ENCODE measurements around the gene GFOD1.
"Not testable (repeated sequence)": the region's sequence is repeated elsewhere in the genome, so short reads cannot be mapped to it uniquely, and the experiment has no call there.

The GFOD1 gene

GRCh38 chr6:13463941-13464340 lies 23.5 kb downstream of the GFOD1 start:
- no peak for DNase-seq

GRCh38 chr6:13463328-13463717 lies 24.1 kb downstream of the GFOD1 start:
- DNase-seq = no peak

DNA sequence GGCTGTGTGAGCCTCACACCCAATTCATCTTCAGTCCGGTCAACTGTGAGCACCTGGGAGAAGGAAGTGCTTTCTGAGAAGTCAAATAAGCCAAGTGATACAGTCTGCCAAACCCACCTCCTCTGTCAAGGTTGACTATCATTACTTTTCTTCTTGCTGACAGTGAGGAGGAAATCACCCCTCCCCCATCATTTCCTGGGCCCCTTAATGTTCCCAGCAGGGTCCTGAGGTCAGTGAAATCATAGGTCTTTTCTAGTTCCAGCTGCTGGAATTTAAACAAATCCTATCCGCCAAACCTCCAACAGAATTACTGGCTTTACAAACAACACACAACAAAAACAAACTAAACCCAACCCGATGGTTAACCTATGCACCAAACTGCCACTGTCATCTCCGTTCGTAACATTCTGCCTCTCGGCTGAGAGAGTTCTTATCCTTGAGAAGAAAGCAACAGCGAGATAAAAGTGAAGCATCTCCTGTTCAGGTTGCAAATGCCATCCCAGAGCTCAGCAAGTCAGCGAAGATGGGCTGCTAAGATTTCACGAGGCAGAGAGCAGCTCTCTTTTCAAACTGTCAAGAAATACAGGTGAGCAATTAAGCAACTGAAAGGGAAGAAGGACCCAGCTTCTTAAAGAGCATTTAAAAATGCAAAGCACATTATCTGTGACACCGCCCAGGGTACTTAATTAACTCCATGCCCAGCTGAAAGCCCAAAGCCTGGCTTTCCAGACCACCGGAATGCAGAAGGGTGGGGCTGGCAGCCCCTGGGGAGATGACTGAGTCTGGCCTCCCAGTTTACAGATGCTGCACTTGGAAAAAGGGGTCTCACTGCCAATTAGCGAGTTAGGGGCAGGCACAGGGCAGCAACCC lies 24.7 kb downstream of the GFOD1 start:
- no peak for DNase-seq

- DNase-seq = no peak
Measured at GRCh38 chr6:13461805-13462204, 25.6 kb downstream of the GFOD1 start.

- no peak for DNase-seq
Measured at GRCh38 chr6:13461307-13461706, 26.1 kb downstream of the GFOD1 start.

GRCh38 chr6:13460289-13460688 lies 27.1 kb downstream of the GFOD1 start:
- DNase-seq = not testable (repeated sequence)

GRCh38 chr6:13457577-13457976 lies 29.8 kb downstream of the GFOD1 start:
- DNase-seq = peak in 1 of 2 experiments; percentile 56

DNA sequence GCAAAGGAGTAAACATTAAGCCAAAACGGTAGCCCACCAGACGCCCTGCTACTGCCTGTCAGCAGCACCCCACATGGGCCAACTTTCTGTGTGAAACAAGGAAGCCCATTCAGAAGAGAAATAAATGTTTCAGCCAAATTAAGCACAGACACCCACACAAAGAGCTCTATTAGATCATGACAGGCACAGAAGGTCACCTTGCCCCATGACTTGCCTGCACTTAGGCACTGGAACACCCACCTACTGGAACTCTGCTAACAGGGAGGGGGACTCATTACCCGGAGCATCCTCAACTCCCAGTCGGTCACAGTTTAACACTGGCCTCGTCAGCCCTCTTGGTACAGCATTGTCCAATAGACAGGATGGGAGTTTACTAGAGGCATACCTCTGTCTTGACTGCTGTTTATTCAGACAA lies 31.8 kb downstream of the GFOD1 start:
- DNase-seq = no peak

DNA sequence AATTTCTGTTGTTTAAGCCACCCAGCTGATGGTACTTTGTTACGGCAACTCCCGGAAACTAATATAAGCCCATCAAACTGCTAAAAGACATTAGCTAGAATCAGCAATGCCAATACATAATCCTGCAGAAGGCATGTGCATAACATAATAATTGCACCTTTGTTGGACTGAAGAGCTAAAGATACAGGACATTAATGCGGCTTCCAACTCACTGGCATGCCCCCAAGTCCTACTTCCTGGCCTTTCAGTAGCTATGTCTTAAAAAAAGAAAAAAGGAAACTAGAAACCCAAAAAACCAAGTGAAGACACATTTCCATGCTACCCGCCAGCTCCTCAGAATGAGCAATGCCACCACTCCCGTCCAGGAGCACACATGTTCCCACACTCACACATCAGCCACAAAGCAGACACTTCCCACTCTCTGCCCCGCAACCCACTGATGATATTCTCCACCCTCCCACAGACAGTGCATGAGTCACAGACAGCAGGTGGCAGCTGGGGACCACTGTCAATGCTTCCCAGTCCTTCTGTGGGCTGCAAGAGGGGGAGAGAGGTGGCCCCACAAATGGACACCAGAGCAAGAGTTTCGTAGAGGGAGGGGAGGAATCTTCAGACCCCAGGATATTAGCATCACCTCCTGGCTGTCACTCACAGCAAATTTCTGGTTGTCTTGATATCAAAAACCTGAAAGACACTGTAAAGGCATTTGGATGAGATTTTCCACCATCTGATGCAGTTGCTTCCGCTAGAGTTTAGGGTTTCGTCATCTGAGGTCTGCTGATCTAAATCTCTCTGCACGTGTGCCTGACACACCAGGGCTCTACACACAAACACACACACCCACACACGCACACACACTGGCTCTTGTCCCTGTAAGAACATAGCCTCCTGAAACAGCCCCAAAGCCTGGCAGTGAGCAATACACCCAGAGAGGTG lies 32.8 kb downstream of the GFOD1 start:
- no peak for DNase-seq

GRCh38 chr6:13453771-13454251 lies 33.6 kb downstream of the GFOD1 start:
- DNase-seq = no peak

DNA sequence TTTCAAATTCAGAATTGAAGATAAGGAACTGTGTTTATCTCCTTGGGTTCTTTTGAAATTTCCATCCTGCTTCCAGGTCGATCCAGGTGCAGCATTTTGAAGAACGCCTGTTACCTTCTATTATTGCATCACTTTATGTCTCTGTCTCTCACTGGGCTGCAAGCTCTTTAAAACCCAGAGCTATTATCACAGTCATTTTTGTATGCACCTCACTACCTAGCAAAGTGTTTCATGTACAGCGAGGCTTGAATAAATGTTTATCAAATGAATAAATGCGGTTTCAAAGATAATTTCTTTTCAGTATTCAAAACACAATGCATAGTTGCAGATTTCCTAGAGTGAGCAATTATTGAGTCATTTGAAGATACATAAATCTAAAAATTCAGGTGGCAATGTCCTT lies 34.2 kb downstream of the GFOD1 start:
- no peak for DNase-seq

DNA sequence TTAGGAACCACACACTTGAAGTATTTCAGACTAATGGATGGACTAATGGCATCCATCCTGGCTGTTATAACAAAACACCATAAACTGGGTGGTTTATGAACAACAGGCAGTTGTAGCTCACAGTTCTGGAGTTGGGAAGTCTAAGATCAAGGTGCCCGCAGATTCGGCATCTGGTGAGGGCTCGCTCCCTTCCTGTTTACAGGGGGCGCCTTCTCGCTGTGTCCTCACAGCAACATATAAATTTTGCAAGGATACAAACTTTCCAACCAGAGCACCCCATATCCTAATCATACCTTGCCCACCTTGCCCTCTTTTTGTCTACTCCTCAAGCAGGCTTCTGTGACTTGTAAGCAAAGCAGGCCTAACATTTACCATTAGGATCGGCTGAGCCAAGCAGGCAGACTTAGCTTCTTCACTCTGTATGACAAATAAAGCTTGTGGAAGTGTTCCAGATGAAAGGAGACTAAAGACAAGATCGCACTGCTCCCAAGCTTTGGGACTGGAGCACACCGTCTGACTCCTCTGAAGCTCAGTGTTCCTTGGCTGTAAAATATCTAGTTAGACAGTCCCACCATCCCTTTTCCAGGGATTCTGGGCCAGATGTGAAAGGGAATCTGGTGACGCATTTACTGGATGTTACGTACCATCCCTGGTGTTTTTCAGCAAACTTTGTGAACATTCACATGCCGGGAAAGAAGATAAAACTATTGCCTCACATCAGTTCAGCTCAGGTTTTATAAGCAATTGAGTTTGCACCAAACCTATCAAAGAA lies 34.9 kb downstream of the GFOD1 start:
- no peak for DNase-seq

- DNase-seq = no peak
Measured at GRCh38 chr6:13451181-13451895, 36.1 kb downstream of the GFOD1 start.

DNA sequence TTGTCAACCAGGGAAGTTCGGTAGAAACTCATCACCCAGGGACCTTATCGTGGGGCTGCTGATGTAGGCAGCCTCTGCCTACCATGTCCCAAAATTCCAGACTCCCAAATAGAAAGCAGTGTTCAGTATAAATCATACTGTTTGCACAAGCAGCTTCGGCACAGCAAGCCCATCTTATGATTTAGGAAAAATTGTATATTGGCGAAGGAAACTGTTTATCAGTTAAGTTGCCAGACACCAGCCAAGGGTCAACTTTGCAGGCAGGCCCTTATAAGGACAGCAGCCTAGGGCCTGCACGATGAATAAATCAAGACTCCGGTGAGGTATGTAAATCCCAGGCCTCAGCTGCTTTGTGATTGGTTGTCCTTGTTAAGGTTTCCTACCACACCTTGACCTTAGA lies 36.8 kb downstream of the GFOD1 start:
- DNase-seq = no peak

- no peak for DNase-seq
Measured at GRCh38 chr6:13447949-13448724, 39.3 kb downstream of the GFOD1 start.

GRCh38 chr6:13446381-13446780 lies 41.0 kb downstream of the GFOD1 start:
- no peak for DNase-seq

DNA sequence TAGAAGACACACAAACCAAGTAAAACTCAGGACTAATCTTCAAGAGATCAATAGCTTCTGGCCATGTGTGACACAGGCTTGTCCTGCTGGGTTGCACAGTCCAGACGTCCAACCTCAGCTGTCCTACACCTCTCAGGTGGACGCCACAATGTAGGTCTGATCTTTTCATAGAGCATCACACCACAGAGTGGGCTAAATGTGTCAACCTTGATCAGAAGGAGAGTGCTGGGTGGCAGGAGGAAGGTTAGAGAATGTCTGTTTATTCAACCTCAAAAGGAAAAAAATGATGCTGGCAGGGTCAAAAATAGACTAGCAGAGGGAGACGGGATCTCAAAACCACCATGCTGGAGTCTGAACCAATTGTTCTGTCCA lies 41.7 kb downstream of the GFOD1 start:
- no peak for DNase-seq

DNA sequence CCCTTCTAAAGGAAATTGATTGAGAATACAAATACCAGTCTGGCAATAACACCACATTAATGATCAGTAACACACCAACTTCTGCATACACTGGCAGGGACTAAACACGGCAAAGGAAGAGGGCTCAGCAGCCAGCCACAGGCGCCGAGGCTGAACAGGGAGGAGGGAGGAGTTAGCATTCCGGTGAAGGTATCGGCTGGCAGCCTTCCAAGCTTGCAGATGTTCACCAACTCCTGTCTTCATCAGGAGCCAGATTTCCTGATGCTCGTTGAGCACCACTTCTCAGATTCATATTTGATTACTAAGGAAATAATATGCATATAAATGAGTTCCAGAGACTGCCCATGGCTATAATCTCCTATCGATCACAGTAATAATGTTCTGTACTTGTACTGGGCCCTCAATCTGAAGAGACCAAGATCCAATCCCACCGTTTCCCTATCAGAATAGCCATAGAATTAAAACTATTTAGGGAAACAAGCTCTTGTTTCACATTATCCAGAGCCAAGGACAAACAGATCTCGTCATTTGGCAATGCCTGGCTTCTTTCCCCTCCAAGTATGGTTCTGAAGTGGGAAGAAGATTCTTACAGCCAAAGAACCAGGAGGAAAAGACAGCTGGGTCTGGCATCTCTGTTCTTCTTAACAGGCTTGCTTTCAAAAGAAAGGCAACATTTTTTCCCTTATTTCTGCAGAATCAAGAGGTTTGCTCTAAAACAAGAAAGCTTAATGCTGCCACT lies 42.2 kb downstream of the GFOD1 start:
- peak; percentile 22 to 86 for DNase-seq

DNA sequence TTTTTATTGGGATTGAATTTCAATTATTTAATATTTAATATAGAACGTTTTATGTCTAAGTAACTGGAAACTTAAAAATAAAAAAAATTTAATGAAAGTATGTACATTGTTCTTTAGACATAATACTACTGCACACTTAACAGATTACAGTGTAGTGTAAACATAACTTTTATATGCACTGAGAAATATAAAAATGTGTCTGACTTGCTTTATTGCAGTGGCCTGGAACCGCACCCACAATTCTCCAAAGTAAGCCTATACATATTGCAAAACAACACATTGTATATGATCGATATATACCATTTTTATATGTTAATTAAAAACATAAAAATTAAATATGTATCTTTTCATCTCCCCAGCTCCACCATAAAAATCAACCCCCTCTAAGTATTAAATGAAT lies 42.8 kb downstream of the GFOD1 start:
- no peak for DNase-seq

DNA sequence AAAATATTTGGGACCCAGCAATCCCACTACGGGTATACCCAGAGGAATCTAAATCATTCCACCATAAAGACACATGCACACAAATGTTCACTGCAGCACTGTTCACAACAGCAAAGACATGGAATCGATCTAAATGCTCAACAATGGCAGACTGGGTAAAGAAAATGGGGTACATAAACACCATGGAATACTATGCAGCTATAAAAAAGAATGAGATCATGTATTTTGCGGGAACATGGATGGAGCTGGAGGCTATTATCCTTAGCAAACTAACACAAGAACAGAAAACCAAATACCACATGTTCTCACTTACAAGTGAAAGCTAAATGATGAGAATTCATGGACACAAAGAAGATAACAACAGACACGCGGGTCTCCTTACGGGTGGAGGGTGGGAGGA lies 43.4 kb downstream of the GFOD1 start:
- not testable (repeated sequence) for DNase-seq

- DNase-seq = no peak
Measured at GRCh38 chr6:13441778-13442177, 45.6 kb downstream of the GFOD1 start.
